Kidney (tissue), 14 donors: ENCODE results near the gene WASL. TPM values are rescaled to one million over a fixed set of nuclear protein-coding genes. Genes with fewer than 3 reads are reported as not detected.

ENCODE experiments used
- DNase-seq, 5 donors: peaks; one replicate each; pipeline ENCODE4 v3.0.0-alpha.2; 2013 to 2020
- FAIRE-seq: peaks from 2 replicates; lab custom pipeline; 2012; peaks lifted over from hg19 to GRCh38; lab: Jason Lieb, UNC
- H3K27ac ChIP-seq, 2 donors: one replicate each; pipeline ENCODE4 v1.7.0; 2013; ENCODE audit warnings: low read depth in 2 of 2, low read length in 2 of 2, inconsistent platforms in 1 of 2
- H3K27me3 ChIP-seq: one replicate; pipeline ENCODE4 v1.7.1; 2013; ENCODE audit warnings: low read length, inconsistent platforms; ENCODE audit not compliant: control insufficient read depth, insufficient read depth
- H3K36me3 ChIP-seq, 3 donors: one replicate each; pipeline versions ENCODE4 v1.7.0 to v1.7.1; 2013; ENCODE audit warnings: low read length in 3 of 3, control low read depth in 1 of 3, inconsistent platforms in 1 of 3; ENCODE audit not compliant: insufficient read depth in 3 of 3, control insufficient read depth in 2 of 3
- H3K4me1 ChIP-seq, 3 donors: one replicate each; pipeline versions ENCODE4 v1.7.0 to v1.7.1; 2013; ENCODE audit warnings: low read length in 3 of 3, inconsistent platforms in 1 of 3, low read depth in 1 of 3; ENCODE audit not compliant: control insufficient read depth in 2 of 3, insufficient read depth in 2 of 3
- H3K4me3 ChIP-seq, 3 donors: one replicate each; pipeline versions ENCODE4 v1.7.0 to v1.8.1; 2013; ENCODE audit warnings: low read length in 3 of 3, control low read depth in 1 of 3, inconsistent platforms in 1 of 3
- H3K9ac ChIP-seq, 3 donors: one replicate each; pipeline versions ENCODE4 v1.7.0 to v1.7.1; 2013; ENCODE audit warnings: low read length in 3 of 3, control low read depth in 1 of 3, inconsistent platforms in 1 of 3
- H3K9me3 ChIP-seq, 3 donors: one replicate each; pipeline versions ENCODE4 v1.7.0 to v1.7.1; 2013; ENCODE audit warnings: low read length in 3 of 3, control low read depth in 1 of 3, inconsistent platforms in 1 of 3; ENCODE audit not compliant: control insufficient read depth in 2 of 3, insufficient read depth in 1 of 3
- intact Hi-C: fragments of 100-400 bp; cut with DNase I; formaldehyde crosslinking; loops from one replicate; pipeline ENCODE4 v1.11.1; 2022
- polyA plus RNA-seq: library from polyadenylated mRNA; stranded (reverse); fragments of 350-450 nt; fragmentation: Illumina TruSeq; extraction: RNeasy Lipid Tissue Mini Kit (QIAGEN cat#74804); gene quantifications from one replicate; pipeline ENCODE4 v1.2.3, GENCODE V29; 2014; ENCODE audit warnings: low read depth, low replicate concordance; ENCODE audit not compliant: insufficient read depth
- total RNA-seq: library from RNA; stranded (reverse); fragmentation: NEBNext Ultra II Directional; extraction: Animal tissue kit (Norgen Biotek cat#: 25700); gene quantifications from one replicate; pipeline ENCODE4 v1.2.1, GENCODE V29; 2021
- TF ChIP-seq, protein P1 (sequence below): IDR thresholded peaks from 3 replicates; pipeline ENCODE4 v1.5.1; 2012; ENCODE audit warnings: mild to moderate bottlenecking, moderate library complexity, borderline replicate concordance; ENCODE audit not compliant: insufficient read depth; ENCODE audit errors: extremely low read depth
- donor health status: control.
- donor health status: control.
- donor health status: control.
- donor health status: control.
- donor health status: control.
- donor health status: DM: yes; HTN: yes; CAD: no.
- donor health status: Normal renal cell carcinoma (clear cell type).

WASL gene
- total and polyA plus RNA-seq, 2 donors from 2014 or later = 28.7 to 50.4 TPM

DNA sequence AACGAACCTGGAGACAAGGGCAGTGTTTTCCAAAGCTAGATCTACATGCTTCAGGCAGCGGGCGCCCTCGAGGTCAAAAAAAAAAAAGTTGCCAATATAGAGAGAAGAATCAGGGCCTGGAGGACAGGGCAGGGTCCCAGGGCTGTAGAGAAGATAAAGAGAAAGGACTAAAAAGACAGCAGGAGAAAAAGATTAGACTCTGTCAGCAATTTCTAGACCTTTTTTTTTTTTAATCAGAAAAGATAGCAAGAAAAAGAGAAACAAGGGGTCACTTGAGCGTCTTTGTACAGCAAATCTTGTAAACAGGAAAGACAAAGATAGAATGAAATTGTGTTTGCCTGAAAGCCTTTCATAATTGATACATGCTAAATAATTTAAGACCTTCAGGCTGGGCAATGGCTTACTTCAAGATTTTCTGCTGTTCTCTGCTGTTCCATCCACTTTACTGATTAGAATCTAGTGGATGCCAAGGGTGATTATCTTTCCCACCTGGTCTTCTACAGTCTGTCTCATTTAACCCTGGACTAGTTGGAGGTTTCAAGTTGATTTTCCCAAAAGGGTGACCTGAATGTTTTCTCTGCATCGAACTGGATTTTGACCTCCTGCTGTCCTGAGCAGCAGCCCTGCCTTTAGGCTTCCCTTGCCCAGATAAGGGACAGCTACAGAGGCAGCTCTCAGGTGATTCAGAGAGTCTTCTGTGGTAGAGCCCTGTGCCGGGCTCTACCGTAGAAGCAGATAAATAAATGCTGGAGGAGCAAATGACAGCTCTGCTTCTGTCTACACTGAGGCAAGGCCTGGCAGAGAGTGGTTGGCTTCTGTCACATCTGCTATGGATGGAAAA is 88.1 kb downstream of the WASL start:
- TF ChIP-seq, protein P1, sequence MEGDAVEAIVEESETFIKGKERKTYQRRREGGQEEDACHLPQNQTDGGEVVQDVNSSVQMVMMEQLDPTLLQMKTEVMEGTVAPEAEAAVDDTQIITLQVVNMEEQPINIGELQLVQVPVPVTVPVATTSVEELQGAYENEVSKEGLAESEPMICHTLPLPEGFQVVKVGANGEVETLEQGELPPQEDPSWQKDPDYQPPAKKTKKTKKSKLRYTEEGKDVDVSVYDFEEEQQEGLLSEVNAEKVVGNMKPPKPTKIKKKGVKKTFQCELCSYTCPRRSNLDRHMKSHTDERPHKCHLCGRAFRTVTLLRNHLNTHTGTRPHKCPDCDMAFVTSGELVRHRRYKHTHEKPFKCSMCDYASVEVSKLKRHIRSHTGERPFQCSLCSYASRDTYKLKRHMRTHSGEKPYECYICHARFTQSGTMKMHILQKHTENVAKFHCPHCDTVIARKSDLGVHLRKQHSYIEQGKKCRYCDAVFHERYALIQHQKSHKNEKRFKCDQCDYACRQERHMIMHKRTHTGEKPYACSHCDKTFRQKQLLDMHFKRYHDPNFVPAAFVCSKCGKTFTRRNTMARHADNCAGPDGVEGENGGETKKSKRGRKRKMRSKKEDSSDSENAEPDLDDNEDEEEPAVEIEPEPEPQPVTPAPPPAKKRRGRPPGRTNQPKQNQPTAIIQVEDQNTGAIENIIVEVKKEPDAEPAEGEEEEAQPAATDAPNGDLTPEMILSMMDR = no peak
- DNase-seq = no peak
- Histone ChIP-seq H3K36me3 (no peaks in the 10 kb centered on the region), H3K27ac (no peak overlapping the region), H3K9ac (no peak overlapping the region), H3K9me3 (no peaks in the 10 kb centered on the region), H3K27me3 (no peaks in the 10 kb centered on the region), H3K4me1 (no peaks in the 10 kb centered on the region), H3K4me3 (no peak overlapping the region)
- intact Hi-C loops = no loop called here
- FAIRE-seq = no peak

DNA sequence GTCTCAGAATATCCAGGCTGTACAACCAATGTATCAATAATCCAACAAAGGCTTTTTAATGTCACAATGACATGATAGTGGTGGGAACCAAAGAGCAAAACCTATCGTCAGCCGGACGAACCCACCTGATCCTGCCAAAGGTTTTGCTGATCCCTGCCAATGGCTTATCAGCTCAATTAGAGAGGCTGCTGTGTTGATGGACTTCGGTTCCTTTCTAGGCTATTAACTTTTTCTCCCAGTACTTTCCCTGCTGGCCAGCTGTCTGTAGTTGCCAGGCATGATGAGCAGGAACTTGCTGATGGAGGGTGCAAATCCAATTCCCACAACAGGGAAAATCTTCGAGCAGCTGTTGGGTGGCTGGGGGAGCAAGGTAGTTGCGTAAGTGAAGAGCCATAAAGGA is 90.8 kb downstream of the WASL start:
- no peaks in the 10 kb centered on the region for H3K9me3 ChIP-seq
- TF ChIP-seq, protein P1 = no peak
- H3K9ac ChIP-seq = no peak overlapping the region
- no peaks in the 10 kb centered on the region for H3K27me3 ChIP-seq
- H3K4me3 ChIP-seq = no peak overlapping the region
- DNase-seq (no peak), FAIRE-seq (no peak)
- no peaks in the 10 kb centered on the region for H3K36me3 ChIP-seq
- intact Hi-C loops = no loop called here
- no peaks in the 10 kb centered on the region for H3K4me1 ChIP-seq
- no peak overlapping the region for H3K27ac ChIP-seq

DNA sequence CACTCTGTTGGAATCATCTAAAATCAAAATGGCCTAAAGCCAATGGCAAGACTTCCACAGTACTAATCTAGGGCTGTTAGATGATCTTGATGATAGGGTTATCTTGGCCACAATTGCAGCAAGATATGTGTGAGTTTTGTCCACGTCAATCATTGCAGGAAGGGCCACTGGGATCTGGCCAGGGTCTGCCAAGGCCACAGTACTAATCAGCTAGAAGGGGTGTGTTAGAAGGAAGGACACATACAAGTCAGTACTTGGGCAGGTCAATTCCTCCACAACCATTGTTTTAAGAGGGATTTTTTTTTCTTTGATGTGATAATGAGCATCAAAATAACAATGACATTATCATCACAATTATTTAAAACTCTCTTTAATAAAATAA is 91.5 kb downstream of the WASL start:
- H3K27ac ChIP-seq = no peak overlapping the region
- intact Hi-C loops = no loop called here
- H3K4me3 ChIP-seq = no peak overlapping the region
- TF ChIP-seq, protein P1 = no peak
- DNase-seq (no peak), FAIRE-seq (no peak)
- H3K27me3 ChIP-seq = no peaks in the 10 kb centered on the region
- H3K36me3 ChIP-seq = no peaks in the 10 kb centered on the region
- no peaks in the 10 kb centered on the region for H3K4me1 ChIP-seq
- no peak overlapping the region for H3K9ac ChIP-seq
- H3K9me3 ChIP-seq = no peaks in the 10 kb centered on the region
